GM21723 (cell line): ENCODE measurements around the gene FFAR2.
A peak's percentile ranks its signal among the peaks of the same experiment; 100 is the strongest.
"Not testable (repeated sequence)": the region's sequence is repeated elsewhere in the genome, so short reads cannot be mapped to it uniquely, and the experiment has no call there.

Experiments used
- ATAC-seq: cut with Tn5 transposase; IDR thresholded peaks from one replicate; pipeline ENCODE4 v1.9.1; 2021; ENCODE audit warnings: mild to moderate bottlenecking, moderate library complexity; ENCODE audit not compliant: unreplicated experiment

Gene FFAR2

DNA sequence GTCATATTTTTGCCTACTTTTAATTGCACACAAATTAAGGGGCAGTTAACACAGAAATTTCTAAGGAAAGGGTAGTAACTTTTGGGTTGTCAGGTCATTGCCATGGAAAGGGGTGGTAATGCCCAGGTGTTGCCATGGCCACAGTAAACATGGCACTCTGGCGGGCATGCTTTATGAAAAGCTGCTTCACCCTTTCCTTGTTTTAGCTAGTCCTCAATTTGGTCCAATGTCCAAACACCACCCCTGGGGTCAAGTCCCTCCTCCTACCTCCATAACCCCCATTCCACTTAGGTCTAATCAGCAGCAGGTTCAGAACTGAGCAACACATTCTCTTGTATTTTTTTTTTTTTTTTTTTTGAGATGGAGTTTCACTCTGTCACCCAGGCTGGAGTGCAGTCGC, 6.6 kb downstream of the FFAR2 start:
- no peak for ATAC-seq

DNA sequence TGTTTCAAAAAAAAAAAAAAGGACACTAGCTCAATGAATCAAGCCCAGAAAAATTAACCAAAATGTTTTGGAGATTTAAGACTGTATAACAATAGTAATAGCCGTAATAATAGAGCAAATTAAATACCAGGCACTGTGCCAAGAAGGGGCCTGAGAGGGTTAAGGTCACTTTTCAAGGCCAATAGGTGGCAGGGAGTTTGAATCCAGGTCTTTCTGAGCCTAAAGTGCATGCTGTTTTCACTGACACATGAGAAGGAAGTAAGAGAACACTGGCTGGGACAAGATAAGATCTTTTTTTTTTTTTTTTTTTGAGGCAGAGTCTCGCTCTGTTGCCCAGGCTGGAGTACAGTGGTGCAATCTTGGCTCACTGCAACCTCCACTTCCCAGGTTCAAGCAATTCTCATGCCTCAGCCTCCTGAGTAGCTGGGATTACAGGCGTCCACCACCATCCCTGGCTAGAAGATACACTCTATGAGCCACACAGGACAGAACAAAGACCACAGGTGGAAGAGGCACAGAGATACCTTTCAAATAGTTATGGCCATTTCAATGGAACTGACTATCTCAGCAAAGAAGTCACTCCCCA, 7.7 kb downstream of the FFAR2 start:
- ATAC-seq, result no peak

DNA sequence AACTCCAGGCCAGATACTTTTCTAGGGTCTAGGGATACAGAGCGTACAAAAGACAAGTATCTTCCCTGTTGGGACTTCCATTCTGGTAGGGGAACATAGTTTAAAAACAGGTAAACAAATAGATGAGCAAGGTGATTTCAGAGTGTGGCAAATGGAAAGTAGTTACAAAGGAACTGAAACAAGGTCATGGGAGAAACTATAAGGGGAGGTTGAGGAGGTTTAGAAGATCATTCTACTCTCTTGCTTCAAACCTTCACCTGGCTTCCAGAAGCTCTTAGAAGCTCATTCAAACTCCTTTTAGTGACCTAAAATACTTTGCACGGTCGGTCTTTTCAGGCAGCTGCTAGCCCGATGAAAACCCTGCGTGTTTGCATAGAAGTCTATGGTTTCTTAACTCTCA, 9.1 kb downstream of the FFAR2 start:
- ATAC-seq, result no peak

DNA sequence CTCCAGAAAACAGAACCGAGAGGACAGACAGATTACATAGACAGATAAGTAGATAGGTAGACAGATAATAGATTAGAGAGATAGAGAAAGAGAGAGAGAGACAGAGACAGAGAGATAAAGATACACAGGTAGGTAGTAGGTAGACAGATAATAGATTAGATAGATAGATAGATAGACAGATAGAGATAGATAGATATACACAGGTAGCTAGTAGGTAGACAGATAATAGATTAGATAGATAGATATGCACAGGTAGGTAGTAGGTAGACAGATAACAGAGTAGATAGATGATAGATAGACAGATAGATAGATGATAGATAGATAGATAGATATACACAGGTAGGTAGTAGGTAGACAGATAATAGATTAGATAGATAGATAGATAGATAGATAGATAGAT, 10.1 kb downstream of the FFAR2 start:
- ATAC-seq, result no peak

DNA sequence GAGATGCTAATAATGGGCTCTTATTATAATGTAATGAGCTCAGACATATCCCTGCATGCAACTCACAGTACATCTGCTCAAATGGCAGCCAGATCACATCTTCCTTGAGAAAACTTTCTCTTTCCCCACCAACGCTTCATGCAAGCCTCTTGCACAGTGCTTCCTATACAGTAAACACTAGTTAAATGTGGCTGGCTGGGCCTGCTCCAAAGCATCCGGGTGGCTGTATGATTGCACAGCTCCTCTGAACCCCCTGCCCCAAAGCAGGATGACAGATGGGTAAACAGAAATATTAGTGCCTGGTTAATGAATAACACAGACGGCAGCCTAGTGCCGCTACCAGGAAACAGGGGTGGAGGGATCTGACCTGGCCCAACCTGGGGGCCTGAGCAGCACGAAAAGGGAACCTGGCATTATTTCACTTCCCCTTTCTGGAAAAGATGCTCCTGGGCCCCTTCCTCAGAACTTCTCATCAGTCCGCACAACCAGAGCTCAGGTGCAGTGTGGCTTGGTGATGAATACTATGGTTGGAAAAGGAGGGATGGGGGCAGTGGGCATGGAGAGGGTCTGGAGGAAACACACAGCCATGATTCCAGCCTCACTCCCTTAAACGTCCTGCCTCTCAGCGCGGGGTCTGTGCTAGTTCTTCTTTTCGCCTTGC, 10.8 kb downstream of the FFAR2 start:
- no peak for ATAC-seq

DNA sequence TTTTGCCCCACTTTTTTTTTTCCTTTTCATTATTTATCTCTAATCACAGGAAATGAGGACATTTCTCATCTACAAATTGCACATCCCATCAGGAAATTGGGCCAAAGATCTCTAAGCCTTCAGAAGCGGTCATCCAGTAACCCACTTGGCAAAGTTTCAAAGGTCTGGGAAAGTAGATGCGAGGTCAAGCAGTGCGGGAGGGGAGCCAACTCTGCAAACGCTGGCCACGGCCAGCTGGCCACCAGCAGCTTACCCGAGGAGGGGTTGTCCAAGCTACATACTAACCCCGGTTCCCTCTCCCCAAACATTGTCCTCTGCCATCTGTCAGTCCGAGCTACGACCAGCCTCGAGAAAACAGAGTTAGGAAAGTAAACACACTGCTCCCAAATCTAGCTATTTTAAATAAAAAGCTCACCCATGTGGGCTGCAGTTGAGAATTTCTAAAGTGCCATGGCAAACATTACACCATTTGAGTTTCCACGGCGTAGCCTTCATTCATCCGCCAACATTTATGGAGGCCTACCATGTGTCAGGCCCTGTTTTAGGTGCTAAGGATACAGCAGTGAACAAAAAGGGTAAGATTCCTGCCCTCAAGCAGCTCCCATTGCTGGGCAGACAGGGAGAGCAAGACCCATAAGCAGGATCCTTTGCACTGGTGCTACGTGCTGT, 11.5 kb downstream of the FFAR2 start:
- ATAC-seq, result no peak

DNA sequence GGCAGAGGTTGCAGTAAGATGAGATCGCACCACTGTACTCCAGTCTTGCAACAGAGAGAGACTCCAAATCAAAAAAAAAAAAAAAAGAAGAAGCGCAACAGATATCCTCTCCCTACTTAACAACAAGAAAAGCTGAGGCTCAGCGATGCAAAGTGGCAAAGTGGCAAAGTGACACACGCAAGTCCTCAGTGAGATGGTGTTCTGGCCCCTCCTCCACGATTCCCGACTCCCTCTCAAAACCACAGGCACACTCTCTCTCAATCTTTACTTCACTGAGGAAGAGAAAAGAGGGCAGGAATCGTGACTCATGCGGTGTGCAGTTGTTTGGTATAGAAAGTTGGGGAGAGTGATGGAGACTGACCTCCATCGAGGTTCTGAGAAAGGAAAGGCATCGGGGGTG, 12.6 kb downstream of the FFAR2 start:
- no peak for ATAC-seq

DNA sequence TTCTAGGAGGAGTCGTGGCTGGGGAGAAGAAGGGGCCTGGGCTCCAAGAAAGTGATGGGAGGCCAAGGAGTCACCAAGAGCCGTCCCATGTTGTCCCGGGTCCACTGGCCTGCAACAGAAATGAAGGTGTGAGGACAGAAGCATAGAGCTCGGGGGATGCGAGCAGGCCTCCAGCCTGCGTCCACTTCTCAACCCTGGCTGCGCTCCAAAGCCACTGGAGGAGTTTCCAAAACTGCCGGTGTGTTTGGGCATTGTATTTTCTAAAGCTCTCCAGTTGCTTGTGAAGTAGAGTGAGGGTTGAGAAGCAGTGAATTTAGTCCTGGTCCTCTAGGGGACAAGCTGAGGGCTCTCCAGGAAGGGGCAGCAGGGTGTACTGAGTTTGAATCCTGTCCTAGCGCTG, 13.0 kb downstream of the FFAR2 start:
- ATAC-seq, result no peak

DNA sequence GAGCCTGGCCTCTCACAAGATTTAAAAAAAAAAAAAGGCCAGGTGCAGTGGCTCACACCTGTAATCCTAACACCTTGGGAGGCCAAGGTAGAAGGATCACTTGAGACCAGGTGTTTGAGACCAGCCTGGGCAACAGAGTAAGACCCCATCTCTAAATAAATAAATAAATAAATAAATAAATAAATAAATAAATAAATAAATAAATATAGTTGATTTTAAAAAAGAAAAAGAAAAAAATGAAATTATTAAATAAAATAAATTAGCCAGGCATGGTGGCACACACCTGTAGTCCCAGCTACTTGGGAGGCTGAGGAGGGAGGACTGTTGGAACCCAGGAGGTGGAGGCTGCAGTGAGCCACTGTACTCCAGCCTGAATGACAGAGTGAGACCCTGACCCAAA, 13.7 kb downstream of the FFAR2 start:
- not testable (repeated sequence) for ATAC-seq

DNA sequence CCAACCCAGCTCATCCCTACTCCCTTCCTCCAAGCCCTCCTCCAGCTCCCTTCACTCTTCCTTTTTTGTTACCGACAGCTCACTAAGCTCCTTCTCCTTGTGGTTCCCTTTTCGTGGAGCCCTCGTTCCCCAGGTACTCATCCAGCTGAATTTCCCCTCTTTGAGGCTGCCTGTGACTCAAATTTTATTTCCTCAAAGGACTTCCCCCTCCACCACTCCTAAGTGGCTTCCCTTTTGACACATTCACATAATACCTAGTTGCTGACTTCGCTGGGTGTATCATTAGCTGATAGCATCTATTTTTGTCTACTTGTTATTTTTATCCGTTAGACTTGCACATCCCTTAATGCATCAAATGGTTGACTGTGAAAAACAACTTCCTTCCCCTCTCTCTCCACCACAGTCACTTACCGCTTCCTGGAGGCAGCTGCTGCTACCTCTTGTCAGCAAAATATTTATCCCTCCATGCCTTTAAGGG, 14.5 kb downstream of the FFAR2 start:
- ATAC-seq, result peak; percentile 58

DNA sequence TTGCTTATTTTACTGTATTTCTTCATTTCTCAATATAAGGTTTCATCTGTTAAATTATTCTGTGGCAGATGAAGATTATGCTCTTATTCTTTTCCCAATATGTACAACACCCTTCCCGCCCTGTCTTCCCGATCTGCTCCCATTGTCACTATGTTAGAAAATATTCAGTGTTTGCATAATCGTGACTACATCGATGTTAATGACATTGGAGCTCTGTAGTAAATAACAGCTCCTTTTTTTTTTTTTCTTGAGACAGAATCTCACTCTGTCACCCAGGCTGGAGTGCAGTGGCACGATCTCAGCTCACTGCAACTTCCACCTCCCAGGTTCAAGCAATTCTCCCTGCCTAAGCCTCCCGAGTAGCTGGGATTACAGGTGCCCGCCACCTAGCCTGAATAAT, 14.9 kb downstream of the FFAR2 start:
- not testable (repeated sequence) for ATAC-seq

DNA sequence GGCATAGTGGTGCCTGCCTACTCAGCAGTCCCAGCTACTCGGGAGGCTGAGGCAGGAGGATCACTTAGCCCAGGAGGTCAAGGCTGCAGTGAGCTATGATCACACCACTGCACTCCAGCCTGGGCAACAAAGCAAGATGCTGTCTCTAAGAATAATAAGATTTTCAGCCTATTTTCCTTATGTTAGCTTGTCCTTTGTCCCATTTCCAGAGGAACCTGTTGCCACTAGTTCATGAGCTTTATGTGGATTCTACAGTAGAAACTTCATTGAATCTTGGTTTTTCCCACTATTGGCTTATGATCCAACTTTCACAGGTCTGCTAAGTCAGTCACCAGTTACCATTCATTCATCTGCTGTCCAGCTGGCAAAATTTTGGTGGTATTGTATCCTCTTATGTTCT, 18.2 kb downstream of the FFAR2 start:
- no peak for ATAC-seq

DNA sequence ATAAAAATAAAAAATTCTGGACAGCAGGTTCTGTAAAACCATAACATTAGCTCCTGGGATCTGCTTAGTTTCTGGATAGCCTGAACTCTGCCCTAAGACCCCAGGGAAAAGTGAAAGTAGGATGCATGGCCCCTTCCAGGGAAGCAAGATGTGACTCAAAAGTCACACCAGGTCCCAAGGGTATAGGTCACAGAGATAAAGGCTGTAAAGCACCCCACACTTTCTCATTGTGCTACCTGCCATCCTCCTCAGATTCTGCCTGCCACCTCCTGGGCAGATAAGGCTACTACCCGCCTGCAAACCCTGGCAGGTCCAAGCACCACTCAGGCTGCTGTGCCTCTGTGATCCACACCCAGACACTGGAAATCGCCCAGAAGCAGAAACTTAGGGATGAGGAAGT, 20.6 kb downstream of the FFAR2 start:
- ATAC-seq, result peak; percentile 67

DNA sequence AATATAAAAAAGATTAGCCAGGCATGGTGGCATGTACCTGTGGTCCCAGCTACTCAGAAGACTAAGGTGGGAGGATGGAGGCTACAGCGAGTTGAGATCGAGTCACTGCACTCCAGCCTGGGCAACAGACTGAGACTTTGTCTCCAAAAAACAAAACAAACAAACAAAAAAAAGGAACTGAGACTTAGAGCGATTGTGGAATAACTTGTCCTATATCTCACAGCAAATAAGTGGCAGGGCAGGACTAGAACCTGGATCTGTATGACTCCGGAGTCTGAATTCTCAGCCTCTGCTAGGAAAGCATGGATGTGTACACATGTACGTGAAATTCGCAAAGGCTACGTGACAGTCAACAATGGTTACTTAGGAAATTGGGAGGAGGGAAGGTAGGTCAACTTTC, 22.1 kb downstream of the FFAR2 start:
- no peak for ATAC-seq

DNA sequence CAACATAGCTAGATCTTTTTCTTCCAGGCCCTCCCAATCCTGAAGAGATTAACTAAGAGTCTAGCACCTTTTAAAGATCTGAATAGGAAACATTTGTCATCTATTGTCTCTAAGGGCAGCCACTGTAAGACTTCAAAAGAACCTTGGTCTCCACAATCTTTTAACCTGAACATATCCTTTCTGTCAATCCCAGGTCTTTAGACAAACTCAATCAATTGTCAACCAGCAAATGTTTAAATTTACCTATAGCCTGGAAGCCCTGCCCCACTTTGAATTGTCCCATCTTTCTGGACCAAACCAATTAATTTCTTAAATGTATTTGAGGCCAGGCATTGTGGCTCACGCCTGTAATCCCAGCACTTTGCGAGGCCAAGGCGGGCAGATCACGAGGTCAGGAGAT, 23.0 kb downstream of the FFAR2 start:
- ATAC-seq, result not testable (repeated sequence)

DNA sequence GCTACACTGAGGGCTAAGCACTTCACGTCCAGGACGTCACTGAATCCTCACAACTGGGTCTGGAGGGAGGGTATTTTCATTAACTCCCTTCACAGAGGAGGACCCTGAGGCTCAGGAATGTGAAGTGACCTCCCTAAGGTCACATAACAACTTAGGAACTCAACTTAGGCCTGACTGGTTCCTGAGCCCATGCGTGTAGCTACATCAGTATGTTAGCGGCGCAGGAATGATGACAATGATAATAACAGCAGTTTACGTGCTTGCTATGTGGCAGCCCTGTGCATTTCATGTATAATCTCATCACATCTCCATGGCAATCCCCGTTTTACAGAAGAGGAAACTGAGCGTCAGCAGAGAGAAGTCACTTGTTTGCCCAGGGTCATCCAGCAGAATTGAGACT, 23.9 kb downstream of the FFAR2 start:
- ATAC-seq, result no peak

DNA sequence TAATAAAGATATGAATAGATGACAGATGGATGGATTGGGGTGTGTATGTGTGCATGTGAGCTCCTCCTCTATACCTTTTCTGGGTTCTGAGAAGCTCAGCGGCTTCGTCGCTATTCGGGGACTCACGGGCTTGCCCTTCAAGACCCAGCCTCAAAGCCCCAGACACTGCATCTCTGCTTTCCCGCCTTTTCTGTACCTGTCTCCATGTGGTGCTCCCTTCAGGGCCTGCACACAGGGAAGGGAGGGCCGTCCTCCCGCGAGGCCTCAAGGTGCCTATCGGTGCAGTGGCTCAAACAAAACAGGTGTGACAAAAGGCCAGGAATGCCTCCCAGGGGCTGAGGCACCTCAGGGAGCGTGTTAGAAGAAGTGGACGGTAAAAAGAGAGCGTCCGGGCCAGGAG, 26.0 kb downstream of the FFAR2 start:
- no peak for ATAC-seq

DNA sequence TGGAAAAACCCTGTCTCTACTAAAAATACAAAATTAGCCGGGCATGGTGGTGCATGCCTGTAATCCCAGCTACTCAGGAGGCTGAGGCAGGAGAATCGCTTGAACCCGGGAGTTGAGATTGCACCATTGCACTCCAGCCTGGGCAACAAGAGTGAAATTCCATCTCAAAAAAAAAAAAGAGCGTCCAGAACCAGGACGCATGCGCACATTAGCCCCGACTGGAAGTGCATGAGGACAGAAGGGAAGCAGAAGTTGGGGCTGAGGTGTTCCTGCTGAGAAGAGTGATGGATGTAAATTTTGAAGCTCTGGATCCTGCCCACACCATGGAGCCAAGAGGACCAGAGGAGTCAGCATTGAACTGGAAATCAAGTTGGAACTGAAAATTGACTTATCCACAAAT, 26.5 kb downstream of the FFAR2 start:
- ATAC-seq, result not testable (repeated sequence)

DNA sequence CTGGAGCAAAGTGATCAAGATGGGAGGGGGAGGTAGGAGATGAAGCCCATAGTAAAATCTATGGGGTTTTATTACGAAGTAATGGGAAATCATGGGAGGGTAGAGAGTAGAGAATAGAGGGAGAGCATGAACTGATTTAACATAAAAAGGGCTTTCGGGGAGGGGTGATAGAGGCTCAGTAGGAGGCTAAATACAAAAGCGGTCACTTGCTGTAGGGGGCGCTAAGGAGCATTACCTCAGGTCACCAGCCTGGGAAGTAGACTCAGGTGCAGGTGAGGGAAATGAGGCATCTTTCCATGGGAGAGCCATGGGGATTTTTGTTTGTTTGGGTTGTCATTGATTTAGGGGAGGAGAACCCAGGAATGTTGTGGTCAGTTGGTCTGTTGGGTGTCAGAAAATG, 28.1 kb downstream of the FFAR2 start:
- ATAC-seq, result no peak

DNA sequence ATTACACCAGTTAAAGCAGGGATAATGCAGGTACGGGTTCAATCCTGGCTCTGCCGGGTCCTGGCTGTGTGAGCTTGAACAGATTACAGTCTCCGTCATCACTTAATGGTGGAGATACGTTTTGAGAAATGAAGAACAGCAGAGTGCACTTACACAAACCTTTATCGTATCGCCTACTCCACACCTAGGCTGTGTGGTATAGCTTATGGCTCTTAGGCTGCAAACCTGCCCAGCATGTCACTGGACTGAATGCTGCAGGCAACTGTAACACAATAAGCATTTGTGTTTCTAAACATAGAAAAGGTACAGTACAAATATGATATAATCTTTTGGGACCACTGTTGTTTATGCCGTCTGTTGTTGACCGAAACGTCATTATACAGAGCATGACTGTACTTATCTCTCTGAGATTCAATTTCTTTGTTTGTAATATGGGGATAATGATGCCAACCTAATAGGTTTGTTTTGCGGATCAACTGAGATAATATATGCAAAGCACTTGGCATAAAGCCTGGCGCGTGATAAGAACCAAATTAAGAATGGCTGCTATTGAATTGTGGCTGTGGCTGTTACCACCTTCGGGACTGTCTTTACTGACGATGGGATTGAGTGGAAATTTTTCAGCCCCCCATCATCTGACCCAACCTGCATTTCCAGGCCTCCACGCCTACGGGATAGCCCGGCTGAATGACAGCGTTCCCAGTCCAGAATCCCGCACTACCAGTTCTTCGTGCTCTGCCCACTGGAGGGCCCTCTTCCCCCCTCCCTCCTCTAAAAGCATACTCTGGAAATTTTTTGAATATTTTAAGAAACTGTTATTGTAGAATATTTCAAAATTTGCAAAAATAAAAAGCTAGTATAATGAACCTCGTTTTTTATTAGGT, 31.0 kb downstream of the FFAR2 start:
- no peak for ATAC-seq

DNA sequence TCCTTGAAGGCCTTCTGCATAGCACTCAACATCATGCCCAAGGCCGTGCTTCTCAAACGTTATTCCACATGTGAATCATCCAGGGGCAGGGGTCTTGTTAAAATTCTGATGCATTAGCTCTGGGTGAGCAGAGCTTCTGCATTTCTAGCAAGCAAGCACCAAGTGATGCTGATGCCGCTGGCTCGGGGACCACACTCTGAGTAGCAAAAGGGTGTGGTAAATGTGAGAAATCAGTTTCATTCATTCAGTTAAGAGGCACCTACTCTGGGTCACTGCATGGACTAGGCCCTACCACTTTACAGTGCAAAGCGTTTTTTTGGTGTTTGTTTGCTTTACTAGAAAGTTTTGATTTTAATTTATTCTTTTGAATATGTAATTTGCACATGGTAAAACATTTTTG, 35.0 kb downstream of the FFAR2 start:
- no peak for ATAC-seq
